NOMO-1 (cell line): ENCODE results near the gene DNAH7.
A peak's percentile ranks its signal among the peaks of the same experiment; 100 is the strongest.
"Not testable (repeated sequence)": the region's sequence is repeated elsewhere in the genome, so short reads cannot be mapped to it uniquely, and the experiment has no call there.

Experiments used
- DNase-seq, 2 experiments: peaks; one replicate each; lab custom pipeline; 2025; ENCODE audit not compliant: unreplicated experiment in 2 of 2; lab: John Stamatoyannopoulos, UW

The DNAH7 gene

DNA sequence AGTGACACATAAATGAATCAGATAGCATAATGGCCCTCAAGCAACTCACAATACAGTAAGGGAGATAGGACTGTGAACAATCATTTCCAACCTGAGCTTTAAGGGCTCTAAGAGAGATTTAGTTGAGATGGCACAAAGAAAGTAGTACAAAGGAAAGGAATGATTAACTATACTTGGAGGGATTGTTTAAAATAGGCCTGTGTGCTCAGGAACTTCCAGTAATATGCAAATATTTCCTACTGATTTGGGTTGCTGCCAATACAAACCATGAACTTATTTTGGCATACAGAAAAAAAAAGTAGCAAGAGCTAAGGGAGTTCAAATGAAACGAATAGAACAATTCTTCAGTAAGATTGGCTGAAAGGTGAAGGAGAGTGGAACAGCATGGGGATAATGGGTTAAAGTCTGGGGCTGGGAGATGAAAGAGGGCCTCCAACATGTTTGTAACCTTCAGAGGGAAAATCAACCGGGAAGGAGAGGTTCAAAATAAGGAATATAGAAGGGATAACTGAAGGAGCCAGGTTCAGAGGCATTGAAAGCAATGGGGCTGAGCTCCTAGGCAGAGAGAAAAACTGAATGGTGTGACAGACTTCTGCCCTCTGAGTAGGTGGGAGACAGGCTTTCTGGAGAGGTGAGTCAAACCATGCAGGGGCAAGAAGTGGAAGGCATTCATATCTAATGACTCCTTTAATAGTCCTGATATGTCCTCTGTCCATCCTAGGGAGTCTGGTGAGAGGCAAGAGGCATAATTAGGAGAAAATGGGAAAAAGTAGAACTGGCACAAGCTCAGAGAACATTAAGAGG lies 83.5 kb downstream of the DNAH7 start:
- no peak for DNase-seq

DNA sequence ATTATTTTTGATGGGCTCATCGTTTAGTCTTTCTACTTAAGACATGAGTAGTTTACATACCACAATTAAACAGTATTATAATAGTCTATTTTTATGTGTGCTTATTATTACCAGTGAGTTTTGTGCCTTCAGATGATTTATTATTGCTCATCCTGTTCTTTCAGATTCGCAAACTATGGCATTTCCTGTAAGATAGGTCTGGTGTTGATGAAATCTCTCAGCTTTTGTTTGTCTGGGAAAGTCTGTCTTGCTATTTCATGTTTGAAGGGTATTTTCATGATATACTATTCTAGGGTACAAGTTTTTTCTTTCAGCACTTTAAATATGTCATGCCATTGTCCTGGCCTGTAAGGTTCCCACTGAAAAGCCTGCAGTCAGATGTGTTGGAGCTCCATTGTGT lies 101.3 kb downstream of the DNAH7 start:
- DNase-seq: no peak

DNA sequence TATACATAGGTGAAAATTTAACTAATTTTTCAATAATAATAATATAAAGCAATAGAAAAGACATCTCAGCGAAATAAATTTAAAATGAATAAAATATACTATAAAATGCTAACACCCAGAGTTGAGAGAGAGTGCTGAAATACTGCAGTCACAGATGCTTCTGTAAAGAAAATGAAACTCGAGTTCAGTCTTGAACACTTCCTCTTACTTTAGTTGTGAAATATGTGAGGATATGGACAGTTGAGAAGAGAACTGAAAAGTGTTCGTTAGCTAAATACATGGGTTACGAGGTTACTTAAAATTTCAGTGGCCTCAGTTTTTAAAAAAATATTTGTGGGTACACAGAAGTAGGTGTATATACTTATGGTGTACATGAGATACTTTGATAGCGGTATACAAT lies 106.8 kb downstream of the DNAH7 start:
- peak; percentile 22 to 94 for DNase-seq

DNA sequence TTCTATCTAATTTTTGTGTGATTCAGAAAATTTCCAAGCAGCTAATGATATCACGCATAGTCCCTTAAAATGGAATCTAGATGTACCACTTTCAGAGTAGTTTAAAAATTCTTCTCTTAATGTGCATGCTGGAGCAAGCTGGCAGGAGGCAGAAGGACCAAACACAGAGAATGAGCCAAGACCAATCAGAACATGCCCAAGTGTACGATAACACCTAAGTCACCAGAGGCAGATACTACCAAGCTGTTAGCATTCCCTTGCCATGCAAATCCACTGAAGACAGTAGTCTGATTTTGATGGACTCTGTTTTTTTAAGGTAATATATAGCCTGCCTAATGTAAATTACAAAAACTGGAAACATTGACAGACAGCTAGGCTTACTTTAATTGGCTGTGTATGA lies 109.3 kb downstream of the DNAH7 start:
- no peak for DNase-seq

DNA sequence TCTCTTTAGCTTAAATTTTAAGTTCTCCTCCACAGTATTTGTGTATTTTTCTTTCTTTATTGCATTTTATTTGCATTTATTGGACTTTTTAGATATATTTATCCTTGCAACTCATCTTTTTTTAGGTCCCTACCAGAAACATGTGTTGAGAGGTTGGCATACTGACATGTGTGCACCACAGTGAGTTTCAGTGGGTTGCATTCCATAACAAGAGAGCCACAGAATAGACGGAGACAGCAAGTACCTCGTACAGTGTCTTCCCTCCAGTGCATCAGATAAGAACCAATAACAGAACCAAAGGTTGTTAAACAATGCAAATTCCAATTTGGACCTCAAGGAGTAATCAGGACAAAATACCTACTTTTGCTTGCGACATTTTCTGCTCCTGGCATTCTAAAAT lies 111.9 kb downstream of the DNAH7 start:
- no peak for DNase-seq

DNA sequence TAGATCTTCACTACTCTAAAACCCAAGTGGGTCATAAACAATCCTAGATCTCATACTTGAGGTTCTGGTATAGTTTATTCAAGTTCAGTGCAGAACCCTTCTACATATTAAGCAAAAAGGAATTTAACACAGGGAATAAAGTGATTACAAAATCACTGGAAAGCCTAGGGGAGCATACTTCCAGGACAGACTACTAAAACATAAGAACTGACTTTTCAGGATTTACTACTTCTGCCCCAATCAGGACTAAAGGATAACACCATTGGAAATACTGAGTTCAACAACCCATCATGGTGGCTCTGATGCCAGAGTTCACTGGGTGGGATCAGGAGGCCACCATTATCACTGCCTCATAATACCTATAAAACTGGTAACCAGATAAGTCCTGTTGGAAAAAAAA lies 123.6 kb downstream of the DNAH7 start:
- DNase-seq: no peak

DNA sequence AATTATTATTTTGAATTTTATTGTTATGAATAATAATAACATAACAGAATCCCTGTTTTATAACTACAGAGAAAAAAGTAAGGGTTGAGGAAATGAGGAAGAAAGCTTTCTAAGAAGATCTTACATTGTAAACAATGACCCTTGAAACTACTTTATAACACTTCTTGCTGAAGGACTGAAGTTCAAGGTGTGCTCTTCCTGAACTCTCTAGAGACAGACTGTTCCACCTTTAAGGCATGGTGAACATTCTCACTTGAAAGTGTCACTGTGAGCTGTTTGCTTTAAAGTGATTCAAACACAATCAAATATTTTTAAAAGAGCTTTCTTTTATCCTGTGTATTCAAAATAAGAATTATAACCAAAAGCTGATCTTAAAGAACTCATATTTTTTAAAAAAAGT lies 131.5 kb downstream of the DNAH7 start:
- no peak for DNase-seq

DNA sequence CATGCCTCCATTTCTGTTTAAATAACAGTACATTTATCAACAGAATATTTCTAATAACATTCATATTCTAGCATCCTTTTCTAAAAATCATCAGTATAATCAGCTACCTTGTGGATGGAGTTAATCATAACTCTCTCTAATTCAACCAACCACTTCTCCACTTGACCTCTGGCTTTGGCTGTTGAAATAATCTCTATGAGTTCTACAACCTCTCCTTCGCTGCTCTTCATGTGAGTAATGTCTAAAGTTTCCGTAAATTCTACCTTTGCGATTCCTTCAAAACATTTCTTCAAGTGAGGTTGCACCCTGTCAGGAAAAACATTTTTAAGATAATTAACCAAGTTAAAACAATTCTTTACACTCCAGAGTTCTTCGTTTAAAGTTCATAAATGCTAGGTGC lies 134.2 kb downstream of the DNAH7 start:
- DNase-seq: no peak

DNA sequence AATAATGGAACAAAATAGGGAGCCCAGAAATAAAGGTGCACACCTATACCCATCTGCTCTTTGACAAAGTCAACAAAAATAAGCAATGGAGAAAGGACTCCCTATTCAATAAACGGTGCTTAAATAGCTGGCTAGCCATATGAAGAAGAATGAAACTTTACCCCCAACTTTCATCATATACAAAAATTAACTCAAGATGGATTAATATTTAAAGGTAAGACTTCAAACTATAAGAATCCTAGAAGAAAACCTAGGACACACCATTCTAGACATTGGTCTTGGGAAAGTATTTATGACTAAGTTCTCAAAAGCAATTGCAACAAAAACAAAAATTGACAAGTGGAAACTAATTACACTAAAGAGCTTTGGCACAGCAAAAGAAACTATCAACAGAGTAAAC lies 139.1 kb downstream of the DNAH7 start:
- no peak for DNase-seq

DNA sequence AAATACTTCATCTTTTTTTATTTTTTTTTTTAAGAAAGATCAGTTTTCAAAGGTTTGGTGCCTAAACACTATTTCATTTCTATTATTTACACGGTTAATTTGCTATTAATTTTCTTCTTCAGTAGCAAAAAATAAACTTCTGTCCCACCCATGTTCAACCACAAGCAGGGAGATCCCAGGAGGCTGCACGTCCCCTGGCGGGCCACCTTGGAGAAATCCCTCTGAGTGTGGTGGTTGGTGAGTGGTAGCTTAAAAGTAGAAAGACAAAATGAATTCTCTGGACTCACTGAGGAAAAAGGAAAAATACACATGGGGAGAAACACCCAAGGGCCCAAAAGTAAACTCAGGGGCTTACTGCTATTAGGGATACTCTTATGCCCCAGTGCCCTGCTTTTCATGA lies 143.5 kb downstream of the DNAH7 start:
- no peak for DNase-seq

DNA sequence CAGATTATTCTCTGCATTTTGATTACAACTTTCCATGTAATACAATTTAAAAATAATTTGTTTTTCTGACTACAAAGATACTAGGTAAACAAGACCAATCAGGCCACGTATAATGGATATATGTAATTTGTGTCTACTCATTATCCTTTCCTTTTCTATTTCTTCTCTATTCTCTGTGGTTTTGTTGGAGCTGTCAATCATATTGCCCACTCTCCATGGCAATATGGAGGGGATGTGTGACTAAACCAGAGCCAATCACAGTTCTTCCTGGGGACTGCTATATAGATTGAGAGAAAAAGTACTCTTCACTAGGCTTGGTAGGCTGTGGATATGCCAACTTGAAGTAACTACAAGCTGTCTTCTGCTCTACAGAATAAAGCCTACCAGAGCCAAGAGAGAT lies 144.7 kb downstream of the DNAH7 start:
- no peak for DNase-seq

DNA sequence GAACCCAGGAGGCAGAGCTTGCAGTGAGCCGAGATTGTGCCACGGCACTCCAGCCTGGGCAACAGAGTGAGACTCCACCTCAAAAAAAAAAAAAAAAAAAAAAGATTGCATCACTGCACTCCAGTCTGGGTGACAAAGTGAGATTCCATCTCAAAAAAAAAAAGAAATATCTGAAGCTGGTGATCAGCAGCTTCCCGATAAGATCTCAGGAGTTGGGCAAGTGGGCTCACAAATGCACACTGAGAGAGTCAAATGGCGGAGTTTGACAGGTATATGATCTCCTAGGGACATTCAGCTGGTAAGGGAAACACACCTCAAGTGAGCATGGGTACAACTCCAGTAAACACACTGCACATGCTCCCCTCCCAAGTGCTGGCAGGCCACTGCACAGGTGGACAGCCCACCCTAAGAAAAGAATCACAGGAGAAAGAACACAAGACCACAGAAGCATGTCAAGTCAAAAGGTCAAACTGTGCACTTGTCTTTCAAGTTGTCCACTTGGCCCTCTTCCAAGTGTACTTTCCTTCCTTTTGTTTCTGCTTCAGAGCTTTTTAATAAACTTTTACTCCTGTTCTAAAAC lies 151.5 kb downstream of the DNAH7 start:
- not testable (repeated sequence) for DNase-seq

DNA sequence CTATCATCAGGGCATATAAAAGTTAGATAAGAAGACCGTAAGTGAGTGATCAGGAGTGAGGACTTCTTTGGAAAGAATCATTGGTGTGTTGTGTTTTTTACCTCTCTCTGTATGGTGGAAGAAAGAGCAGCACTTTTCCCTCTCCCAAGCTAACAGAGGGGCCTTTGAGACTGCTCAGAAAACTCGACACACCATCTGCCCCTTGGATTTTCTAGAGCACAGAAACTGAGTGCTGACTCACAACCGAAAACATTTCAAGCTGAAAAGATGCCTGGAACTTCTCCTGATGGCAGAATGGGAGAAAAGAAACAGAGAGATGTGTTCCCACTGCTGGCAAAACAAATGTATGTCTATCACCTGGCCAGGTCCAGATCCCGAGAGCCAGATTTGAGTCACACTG lies 156.6 kb downstream of the DNAH7 start:
- no peak for DNase-seq

DNA sequence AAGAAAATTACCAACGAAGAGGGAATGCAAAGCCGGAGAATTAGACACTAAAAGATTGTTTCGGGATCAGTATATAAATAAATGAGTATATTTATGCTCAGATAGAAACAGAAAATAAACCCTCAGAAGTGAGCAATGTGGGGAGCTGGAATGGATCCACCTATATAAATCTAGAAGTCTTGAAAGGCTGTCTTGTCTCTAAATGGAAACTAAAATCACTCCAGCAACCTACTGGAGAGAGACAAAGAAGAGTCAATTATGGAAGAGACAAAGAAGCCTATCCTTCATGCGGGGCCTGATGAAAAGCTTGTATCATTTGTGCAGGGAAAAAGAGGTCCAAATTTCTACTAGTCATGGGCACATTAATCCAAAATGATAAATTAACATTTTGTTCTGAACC lies 158.1 kb downstream of the DNAH7 start:
- no peak for DNase-seq

DNA sequence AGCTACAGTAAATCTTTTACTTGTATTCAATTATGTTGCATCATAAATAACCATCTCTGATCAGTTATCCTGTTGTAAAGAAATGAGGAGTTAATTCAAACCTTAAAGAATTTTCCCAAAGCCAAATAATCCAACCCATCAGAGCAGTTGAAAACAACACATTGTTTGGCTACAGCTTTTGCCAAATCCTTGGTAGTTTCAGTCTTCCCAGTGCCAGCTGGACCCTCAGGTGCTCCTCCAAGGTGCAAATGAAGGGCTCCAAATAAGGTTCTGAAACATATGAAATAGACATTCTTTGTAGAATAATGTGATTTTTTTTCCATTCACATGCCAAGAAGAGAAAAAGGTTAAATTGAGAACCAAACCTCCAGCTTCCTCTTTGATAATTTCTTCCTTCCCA lies 158.7 kb downstream of the DNAH7 start:
- no peak for DNase-seq

DNA sequence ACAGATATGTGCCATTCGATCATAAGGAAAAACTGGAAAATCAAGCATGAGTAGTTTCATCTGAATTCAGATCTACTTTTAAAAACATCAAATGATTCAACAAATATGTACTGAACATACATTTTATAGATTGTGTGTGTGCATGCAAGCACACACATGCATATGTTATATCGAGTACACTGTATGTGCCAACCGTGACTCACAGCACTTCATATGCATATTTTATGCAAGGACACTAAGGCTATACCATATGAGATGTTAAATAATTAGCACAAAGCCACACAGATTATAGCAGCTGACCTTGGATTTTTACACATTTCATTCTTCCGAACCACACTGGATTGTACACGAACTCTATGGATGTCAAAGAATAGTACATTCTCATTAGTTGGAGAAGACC lies 161.2 kb downstream of the DNAH7 start:
- no peak for DNase-seq

DNA sequence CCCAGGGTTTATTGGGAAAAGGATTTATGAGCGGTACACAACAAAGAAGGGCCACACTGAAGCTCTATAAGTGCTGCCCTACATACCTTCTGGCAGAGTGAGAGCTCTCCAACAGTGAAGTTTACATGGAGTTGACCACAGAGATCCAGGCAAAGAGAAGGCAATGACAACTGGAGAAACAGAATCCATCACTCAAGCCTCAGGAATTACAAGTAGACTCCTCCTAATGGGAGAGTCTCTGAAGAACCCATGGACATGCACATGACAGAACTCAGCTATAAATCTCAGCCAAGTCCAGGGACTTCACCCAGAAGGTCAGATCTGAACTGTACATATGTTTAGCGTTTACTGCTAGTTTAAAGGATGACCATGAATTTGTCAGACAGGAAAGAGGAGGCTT lies 164.7 kb downstream of the DNAH7 start:
- no peak for DNase-seq

DNA sequence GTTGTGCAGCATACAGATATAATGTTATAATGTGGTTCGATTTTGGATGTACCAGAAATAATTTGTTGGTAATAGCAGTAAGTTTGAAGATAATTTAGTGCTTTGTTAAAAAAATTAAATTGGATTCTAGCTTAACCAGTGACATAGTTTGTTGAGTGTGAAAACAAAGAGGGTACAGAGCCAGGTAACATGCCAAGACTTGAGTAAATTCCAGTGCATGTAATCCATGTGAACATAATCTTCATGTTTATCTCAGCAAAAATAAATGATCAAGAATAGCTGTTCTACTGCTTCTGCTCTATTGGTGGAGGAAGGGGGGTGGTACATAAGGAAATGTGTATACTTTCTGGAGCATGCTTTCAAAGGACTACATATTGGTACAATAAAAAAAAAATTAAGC lies 165.8 kb downstream of the DNAH7 start:
- no peak for DNase-seq

DNA sequence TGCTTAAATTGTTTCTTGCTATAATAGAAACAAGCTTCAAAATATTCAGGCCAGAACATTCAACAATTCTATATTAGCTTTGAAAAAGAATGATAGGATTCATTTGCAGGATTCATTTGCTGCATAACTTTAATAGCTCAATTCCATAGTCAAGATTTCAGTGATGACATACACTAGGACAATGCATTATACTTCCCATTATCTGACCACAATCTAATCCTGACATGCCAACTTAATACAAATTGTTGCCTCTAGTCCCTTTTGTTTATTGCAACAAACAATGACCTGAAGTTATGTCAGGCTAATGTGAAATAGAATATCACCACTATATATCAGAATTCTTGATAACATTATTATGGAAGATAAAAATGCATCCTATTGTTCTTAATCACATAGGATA lies 169.4 kb downstream of the DNAH7 start:
- DNase-seq: no peak

DNA sequence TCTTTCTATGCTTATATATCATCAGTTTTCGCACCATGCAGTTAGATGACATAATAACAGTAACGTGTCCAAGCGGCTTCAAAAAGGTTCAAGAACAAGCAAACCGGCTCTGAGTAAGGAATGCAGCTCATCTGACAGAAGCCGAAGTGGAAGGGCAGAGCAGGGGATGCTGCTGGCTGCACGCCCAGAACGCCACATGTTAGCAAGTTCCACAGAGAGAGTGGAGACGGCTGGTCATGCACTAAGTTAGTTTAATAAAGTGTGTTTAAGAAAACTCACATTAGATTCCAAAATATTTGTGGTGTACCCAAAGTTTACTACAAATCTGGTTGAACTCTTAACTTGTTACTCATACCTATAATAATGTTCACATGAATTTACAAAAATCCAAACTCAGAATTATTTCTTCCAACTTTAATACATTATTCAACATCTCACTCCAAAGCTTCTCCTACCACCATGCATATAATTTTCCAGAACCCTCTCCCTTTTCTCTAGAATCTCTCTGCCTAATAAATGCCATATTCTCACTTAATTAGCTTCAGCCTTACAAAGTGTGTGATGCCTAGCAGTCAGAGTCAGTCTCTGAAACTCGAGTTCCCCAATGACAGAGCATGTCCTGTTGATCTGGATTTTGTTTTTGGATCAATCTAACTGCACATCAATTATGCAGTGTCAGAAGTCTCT lies 170.0 kb downstream of the DNAH7 start:
- DNase-seq: no peak

DNA sequence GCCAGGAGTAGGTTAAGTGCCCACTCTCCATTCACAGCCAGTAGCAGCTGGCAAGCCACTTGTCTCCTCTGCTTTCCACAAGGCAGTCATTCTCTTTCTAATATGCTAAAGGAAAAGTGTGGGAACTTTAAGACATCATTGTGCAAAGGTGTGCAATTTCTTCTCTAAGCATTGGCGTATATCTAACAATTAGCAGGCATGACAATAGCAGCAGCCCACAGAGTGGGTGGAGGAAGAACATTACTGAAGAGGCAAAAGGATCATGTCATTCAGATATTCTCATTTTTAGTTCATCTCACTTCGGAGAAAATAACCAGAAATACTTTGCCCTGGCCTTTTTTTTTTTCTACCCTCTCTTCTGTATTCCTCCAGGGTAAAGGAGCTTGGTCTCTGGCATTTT lies 177.6 kb downstream of the DNAH7 start:
- no peak for DNase-seq

DNA sequence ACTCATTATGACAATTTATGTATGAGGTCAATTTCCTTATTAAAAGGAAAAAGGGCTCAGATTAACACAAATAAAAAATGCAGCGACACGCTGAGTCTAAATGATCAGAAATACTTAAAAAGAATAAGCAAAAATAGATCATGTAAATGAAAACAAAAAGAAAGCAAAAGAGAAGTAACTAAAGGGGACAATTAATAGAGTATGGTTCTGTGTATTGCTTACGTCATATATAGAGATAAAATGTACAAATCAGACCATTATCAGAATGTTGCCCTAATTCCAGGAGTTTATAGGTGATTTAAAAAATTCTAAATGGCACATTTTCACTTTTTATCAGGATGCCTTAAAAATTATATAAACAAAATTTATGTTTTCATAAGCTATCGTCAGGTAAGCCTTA lies 189.5 kb downstream of the DNAH7 start:
- DNase-seq: no peak
